ENCODE results near the gene SFTPA1.

- TF ChIP-seq EZH2phosphoT487 (IDR thresholded peaks at IDR 0.05; ENCODE audit: insufficient read depth, low read depth) (no peak), EZH2 (IDR thresholded peaks at IDR 0.05; ENCODE audit: insufficient read depth, poor library complexity, severe bottlenecking) (no peak)
Measured at GRCh38 chr10:79582096-79582495, 28.6 kb upstream of the SFTPA1 start.
